Kidney tubule cell (primary cell): ENCODE measurements around the gene HCRTR2.

ENCODE experiments used
- DNase-seq: peaks from one replicate; pipeline ENCODE4 v3.0.0-alpha.2; 2018; ENCODE audit warnings: low spot score

The HCRTR2 gene

DNA sequence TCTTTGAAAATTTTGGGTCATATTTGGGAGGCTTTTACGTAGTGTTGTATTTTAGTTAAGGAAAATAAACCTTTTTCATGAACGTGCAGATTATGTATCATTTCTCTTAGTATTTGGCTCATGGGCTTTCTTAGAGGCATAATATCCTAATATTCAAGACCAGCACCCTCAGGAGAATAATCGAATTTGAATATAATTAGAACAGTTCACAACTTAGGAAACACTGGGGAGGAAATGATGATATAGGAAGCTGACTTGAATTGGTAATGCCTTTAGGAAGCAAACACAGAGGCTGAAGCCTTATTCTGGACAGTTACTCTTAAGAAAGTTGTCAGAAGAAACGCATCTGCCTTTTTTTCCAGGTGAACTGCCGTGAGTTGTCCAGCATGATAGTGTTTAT lies 152.9 kb downstream of the HCRTR2 start, which contains the start of gene GFRAL:
TSS of gene GFRAL (plus strand) at position 301 of the 400 bp plus-strand sequence. CDS start at position 387, 86 bp downstream.
- no peak for DNase-seq
